Spleen (tissue), 7 donors: ENCODE results near the gene SLC22A23.

Source experiments
- CTCF ChIP-seq, 11 experiments: fragments of 200-600 bp in 7 of 11; fragments of 450-650 bp in 4 of 11; sonication (generic) in 4 of 11; IDR thresholded peaks in 8 of 11; conservative IDR thresholded peaks in 3 of 11; 1 replicate in 7 of 11; 2 replicates in 4 of 11; pipeline versions ENCODE4 v1.4.0 to v1.8.0; 2016 to 2021; ENCODE audit warnings: antibody characterized with exemption in 11 of 11, inconsistent platforms in 4 of 11, mild to moderate bottlenecking in 1 of 11
- POLR2A ChIP-seq, 3 donors: fragments of 450-650 bp; IDR thresholded peaks; one replicate each; pipeline ENCODE4 v1.5.1; 2017; ENCODE audit warnings: antibody characterized with exemption in 3 of 3, mild to moderate bottlenecking in 1 of 3
- donor health status: DM: no; HTN: no; CAD: no; lungs with moderate emphysema.
- donor health status: DM: no; HTN: no; CAD: no.
- donor health status: DM: no; HTN: no; CAD: no.

DNA sequence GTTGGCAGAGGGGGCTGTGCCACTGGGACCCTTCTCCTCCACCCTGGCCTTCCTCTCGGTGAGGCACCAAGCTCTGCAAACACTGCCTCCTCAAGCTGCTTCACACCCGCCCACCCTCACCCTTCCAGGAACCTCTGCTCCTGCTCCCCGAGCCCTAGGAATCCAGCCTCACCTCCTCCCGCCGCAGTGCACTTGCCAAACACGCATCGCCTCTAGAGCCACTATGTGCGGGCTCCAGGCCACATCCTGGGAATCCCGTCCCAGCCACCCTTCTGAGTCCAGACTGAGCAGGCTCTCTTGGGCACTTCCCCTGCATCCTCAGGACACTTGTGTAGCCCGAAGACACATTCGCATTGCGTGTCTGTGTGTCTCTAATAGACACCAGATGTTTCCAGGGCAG, 179.6 kb downstream of the SLC22A23 start:
- no peak for TF ChIP-seq CTCF (IDR thresholded peaks at IDR 0.05 in 8 of 11, conservative IDR thresholded peaks at IDR 0.05 in 3 of 11)
- TF ChIP-seq POLR2A (IDR thresholded peaks at IDR 0.05), result no peak
